GM23338 (cell line): ENCODE measurements around the gene PCDHGB4.
A peak's percentile ranks its signal among the peaks of the same experiment; 100 is the strongest.

Experiments
- CREB1 ChIP-seq: fragments of 250-450 bp; sonication (Bioruptor Pico); IDR thresholded peaks from 2 replicates; pipeline ENCODE4 v1.5.0; 2020; ENCODE audit warnings: low read depth, mild to moderate bottlenecking, moderate library complexity
- CTCF ChIP-seq, 2 experiments: fragments of 200-600 bp in 1 of 2; sonication (generic) in 1 of 2; conservative IDR thresholded peaks; 2 replicates each; pipeline versions ENCODE4 v1.5.1 to v1.6.1; 2016 to 2017; ENCODE audit warnings: antibody characterized with exemption in 2 of 2, low read depth in 2 of 2, mild to moderate bottlenecking in 2 of 2, moderate library complexity in 1 of 2
- ETS1 ChIP-seq: IDR thresholded peaks from 2 replicates; pipeline ENCODE4 v1.6.1; 2016; ENCODE audit warnings: antibody characterized with exemption
- EZH2 ChIP-seq: fragments of 200-600 bp; sonication (generic); IDR thresholded peaks from one replicate; pipeline ENCODE4 v1.8.0; 2017; ENCODE audit warnings: antibody characterized with exemption, mild to moderate bottlenecking, low read depth; ENCODE audit not compliant: unreplicated experiment
- EZH2phosphoT487 ChIP-seq: fragments of 200-600 bp; sonication (generic); IDR thresholded peaks from one replicate; pipeline ENCODE4 v1.8.1; 2018; ENCODE audit warnings: antibody characterized with exemption; ENCODE audit not compliant: unreplicated experiment
- JUNB ChIP-seq: IDR thresholded peaks from one replicate; pipeline ENCODE4 v1.6.1; 2016; ENCODE audit warnings: antibody characterized with exemption; ENCODE audit not compliant: unreplicated experiment
- NANOG ChIP-seq: IDR thresholded peaks from 2 replicates; pipeline ENCODE4 v1.6.1; 2016; ENCODE audit warnings: antibody characterized with exemption, borderline replicate concordance
- POLR2AphosphoS5 ChIP-seq: IDR thresholded peaks from 2 replicates; pipeline ENCODE4 v1.6.1; 2016; ENCODE audit warnings: antibody characterized with exemption, low read depth
- ZNF114 ChIP-seq: fragments of 250-450 bp; sonication (Bioruptor Pico); IDR thresholded peaks from 2 replicates; pipeline ENCODE4 v1.5.0; 2020; ENCODE audit warnings: mild to moderate bottlenecking, moderate library complexity
- ZNF331 ChIP-seq: fragments of 250-450 bp; sonication (Bioruptor Pico); IDR thresholded peaks from 2 replicates; pipeline ENCODE4 v1.5.0; 2020; ENCODE audit warnings: low read depth, mild to moderate bottlenecking, moderate library complexity
- TF ChIP-seq, protein P1 (sequence below): IDR thresholded peaks from one replicate; pipeline ENCODE4 v1.6.1; 2018; ENCODE audit warnings: antibody characterized with exemption; ENCODE audit not compliant: unreplicated experiment
- TF ChIP-seq, protein P2 (sequence below): fragments of 250-450 bp; sonication (Bioruptor Pico); IDR thresholded peaks from 2 replicates; pipeline ENCODE4 v1.5.0; 2020; ENCODE audit warnings: mild to moderate bottlenecking, moderate library complexity

- peak in 1 of 2 experiments; percentile 17; a peak in 1 of 4 replicates for TF ChIP-seq CTCF (conservative IDR thresholded peaks at IDR 0.05; ENCODE audit: low read depth in 2 of 2)
- no peak for TF ChIP-seq EZH2
- no peak for TF ChIP-seq POLR2AphosphoS5
- no peak for TF ChIP-seq EZH2phosphoT487
- TF ChIP-seq, protein P1, sequence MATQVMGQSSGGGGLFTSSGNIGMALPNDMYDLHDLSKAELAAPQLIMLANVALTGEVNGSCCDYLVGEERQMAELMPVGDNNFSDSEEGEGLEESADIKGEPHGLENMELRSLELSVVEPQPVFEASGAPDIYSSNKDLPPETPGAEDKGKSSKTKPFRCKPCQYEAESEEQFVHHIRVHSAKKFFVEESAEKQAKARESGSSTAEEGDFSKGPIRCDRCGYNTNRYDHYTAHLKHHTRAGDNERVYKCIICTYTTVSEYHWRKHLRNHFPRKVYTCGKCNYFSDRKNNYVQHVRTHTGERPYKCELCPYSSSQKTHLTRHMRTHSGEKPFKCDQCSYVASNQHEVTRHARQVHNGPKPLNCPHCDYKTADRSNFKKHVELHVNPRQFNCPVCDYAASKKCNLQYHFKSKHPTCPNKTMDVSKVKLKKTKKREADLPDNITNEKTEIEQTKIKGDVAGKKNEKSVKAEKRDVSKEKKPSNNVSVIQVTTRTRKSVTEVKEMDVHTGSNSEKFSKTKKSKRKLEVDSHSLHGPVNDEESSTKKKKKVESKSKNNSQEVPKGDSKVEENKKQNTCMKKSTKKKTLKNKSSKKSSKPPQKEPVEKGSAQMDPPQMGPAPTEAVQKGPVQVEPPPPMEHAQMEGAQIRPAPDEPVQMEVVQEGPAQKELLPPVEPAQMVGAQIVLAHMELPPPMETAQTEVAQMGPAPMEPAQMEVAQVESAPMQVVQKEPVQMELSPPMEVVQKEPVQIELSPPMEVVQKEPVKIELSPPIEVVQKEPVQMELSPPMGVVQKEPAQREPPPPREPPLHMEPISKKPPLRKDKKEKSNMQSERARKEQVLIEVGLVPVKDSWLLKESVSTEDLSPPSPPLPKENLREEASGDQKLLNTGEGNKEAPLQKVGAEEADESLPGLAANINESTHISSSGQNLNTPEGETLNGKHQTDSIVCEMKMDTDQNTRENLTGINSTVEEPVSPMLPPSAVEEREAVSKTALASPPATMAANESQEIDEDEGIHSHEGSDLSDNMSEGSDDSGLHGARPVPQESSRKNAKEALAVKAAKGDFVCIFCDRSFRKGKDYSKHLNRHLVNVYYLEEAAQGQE: no peak
- no peak for TF ChIP-seq CREB1
- no peak for TF ChIP-seq ZNF114 (CRISPR knock-in tag)
- no peak for TF ChIP-seq ZNF331 (CRISPR knock-in tag)
- no peak for TF ChIP-seq JUNB
- TF ChIP-seq NANOG: no peak
- no peak for TF ChIP-seq ETS1
- TF ChIP-seq, protein P2, sequence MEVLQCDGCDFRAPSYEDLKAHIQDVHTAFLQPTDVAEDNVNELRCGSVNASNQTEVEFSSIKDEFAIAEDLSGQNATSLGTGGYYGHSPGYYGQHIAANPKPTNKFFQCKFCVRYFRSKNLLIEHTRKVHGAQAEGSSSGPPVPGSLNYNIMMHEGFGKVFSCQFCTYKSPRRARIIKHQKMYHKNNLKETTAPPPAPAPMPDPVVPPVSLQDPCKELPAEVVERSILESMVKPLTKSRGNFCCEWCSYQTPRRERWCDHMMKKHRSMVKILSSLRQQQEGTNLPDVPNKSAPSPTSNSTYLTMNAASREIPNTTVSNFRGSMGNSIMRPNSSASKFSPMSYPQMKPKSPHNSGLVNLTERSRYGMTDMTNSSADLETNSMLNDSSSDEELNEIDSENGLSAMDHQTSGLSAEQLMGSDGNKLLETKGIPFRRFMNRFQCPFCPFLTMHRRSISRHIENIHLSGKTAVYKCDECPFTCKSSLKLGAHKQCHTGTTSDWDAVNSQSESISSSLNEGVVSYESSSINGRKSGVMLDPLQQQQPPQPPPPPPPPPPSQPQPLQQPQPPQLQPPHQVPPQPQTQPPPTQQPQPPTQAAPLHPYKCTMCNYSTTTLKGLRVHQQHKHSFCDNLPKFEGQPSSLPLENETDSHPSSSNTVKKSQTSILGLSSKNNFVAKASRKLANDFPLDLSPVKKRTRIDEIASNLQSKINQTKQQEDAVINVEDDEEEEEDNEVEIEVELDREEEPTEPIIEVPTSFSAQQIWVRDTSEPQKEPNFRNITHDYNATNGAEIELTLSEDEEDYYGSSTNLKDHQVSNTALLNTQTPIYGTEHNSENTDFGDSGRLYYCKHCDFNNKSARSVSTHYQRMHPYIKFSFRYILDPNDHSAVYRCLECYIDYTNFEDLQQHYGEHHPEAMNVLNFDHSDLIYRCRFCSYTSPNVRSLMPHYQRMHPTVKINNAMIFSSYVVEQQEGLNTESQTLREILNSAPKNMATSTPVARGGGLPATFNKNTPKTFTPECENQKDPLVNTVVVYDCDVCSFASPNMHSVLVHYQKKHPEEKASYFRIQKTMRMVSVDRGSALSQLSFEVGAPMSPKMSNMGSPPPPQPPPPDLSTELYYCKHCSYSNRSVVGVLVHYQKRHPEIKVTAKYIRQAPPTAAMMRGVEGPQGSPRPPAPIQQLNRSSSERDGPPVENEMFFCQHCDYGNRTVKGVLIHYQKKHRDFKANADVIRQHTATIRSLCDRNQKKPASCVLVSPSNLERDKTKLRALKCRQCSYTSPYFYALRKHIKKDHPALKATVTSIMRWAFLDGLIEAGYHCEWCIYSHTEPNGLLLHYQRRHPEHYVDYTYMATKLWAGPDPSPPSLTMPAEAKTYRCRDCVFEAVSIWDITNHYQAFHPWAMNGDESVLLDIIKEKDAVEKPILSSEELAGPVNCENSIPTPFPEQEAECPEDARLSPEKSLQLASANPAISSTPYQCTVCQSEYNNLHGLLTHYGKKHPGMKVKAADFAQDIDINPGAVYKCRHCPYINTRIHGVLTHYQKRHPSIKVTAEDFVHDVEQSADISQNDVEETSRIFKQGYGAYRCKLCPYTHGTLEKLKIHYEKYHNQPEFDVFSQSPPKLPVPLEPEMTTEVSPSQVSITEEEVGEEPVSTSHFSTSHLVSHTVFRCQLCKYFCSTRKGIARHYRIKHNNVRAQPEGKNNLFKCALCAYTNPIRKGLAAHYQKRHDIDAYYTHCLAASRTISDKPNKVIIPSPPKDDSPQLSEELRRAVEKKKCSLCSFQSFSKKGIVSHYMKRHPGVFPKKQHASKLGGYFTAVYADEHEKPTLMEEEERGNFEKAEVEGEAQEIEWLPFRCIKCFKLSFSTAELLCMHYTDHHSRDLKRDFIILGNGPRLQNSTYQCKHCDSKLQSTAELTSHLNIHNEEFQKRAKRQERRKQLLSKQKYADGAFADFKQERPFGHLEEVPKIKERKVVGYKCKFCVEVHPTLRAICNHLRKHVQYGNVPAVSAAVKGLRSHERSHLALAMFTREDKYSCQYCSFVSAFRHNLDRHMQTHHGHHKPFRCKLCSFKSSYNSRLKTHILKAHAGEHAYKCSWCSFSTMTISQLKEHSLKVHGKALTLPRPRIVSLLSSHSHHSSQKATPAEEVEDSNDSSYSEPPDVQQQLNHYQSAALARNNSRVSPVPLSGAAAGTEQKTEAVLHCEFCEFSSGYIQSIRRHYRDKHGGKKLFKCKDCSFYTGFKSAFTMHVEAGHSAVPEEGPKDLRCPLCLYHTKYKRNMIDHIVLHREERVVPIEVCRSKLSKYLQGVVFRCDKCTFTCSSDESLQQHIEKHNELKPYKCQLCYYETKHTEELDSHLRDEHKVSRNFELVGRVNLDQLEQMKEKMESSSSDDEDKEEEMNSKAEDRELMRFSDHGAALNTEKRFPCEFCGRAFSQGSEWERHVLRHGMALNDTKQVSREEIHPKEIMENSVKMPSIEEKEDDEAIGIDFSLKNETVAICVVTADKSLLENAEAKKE (CRISPR knock-in tag): no peak
These were observed 5.1 kb downstream of the PCDHGB4 start, which contains the start of gene PCDHGA8 for GRCh38 chr5:141392429-141393198.
